OCI-LY1 (cell line): ENCODE results near the gene GABBR2.
"Not testable (repeated sequence)": the region's sequence is repeated elsewhere in the genome, so short reads cannot be mapped to it uniquely, and the experiment has no call there.

ENCODE experiments used
- H2AFZ ChIP-seq: fragments of 200-600 bp; sonication (generic), shearing (Covaris generic); 2 replicates; pipeline ENCODE4 v1.6.0; 2014; ENCODE audit warnings: antibody characterized with exemption, mild to moderate bottlenecking, low read length
- H3F3A ChIP-seq: fragments of 200-600 bp; sonication (generic), shearing (Covaris generic); 2 replicates; pipeline ENCODE4 v1.6.0; 2014; ENCODE audit warnings: mild to moderate bottlenecking, antibody characterized with exemption, low read length, moderate library complexity; ENCODE audit not compliant: insufficient read depth
- H3K27ac ChIP-seq: fragments of 200-600 bp; sonication (generic); 2 replicates; pipeline ENCODE4 v1.5.1; 2014; ENCODE audit warnings: low read length, mixed run types, mild to moderate bottlenecking, low read depth; ENCODE audit not compliant: poor library complexity, severe bottlenecking
- H3K27me3 ChIP-seq: fragments of 200-600 bp; sonication (generic); 2 replicates; pipeline ENCODE4 v1.6.0; 2014; ENCODE audit warnings: antibody characterized with exemption, mild to moderate bottlenecking, low read length, moderate library complexity; ENCODE audit not compliant: insufficient read depth
- H3K36me3 ChIP-seq: fragments of 200-600 bp; sonication (generic); 2 replicates; pipeline ENCODE4 v1.6.1; 2014; ENCODE audit warnings: mild to moderate bottlenecking, antibody characterized with exemption, low read length, moderate library complexity, mixed read lengths; ENCODE audit not compliant: insufficient read depth
- H3K4me1 ChIP-seq: fragments of 200-600 bp; sonication (generic); 2 replicates; pipeline ENCODE4 v1.5.1; 2014; ENCODE audit warnings: mild to moderate bottlenecking, low read length, moderate library complexity; ENCODE audit not compliant: insufficient read depth, severe bottlenecking
- H3K4me2 ChIP-seq: fragments of 200-600 bp; sonication (generic), shearing (Covaris generic); 2 replicates; pipeline ENCODE4 v1.6.1; 2014; ENCODE audit warnings: low read length
- H3K4me3 ChIP-seq: fragments of 200-600 bp; sonication (generic); 2 replicates; pipeline ENCODE4 v1.5.1; 2014; ENCODE audit warnings: low read length, low read depth, mild to moderate bottlenecking, mixed read lengths; ENCODE audit not compliant: poor library complexity, severe bottlenecking
- H3K79me2 ChIP-seq: fragments of 200-600 bp; shearing (Covaris generic); 2 replicates; pipeline ENCODE4 v1.6.1; 2016; ENCODE audit warnings: mixed run types, low read length, mixed read lengths; ENCODE audit not compliant: insufficient read depth
- H3K9ac ChIP-seq: fragments of 200-600 bp; sonication (generic), shearing (Covaris generic); 2 replicates; pipeline ENCODE4 v1.6.1; 2014; ENCODE audit warnings: mild to moderate bottlenecking, low read length, mixed read lengths
- H3K9me2 ChIP-seq: fragments of 200-600 bp; sonication (generic), shearing (Covaris generic); 2 replicates; pipeline ENCODE4 v1.6.1; 2014; ENCODE audit warnings: low read depth, mild to moderate bottlenecking, low read length, mixed read lengths
- H3K9me3 ChIP-seq: fragments of 200-600 bp; shearing (Covaris generic); 2 replicates; pipeline ENCODE4 v1.6.1; 2014; ENCODE audit warnings: low read length, mixed read lengths
- H4K20me1 ChIP-seq: fragments of 200-600 bp; sonication (generic), shearing (Covaris generic); 2 replicates; pipeline ENCODE4 v1.6.0; 2016; ENCODE audit warnings: mild to moderate bottlenecking, low read length; ENCODE audit not compliant: insufficient read depth
- CTCF ChIP-seq: fragments of 200-600 bp; sonication (generic), shearing (Covaris generic); IDR thresholded peaks from 2 replicates; pipeline ENCODE4 v1.5.1; 2017; ENCODE audit warnings: mild to moderate bottlenecking, antibody characterized with exemption, low read length, moderate library complexity, mixed read lengths
- EZH2 ChIP-seq: fragments of 200-600 bp; sonication (generic), shearing (Covaris generic); IDR thresholded peaks from 2 replicates; pipeline ENCODE4 v1.8.0; 2017; ENCODE audit warnings: borderline replicate concordance, mixed run types, mild to moderate bottlenecking, antibody characterized with exemption, low read length, moderate library complexity, mixed read lengths

Gene GABBR2

GRCh38 chr9:98271479-98271878, 437.3 kb downstream of the GABBR2 start:
- no peaks in the 10 kb centered on the region for H3F3A ChIP-seq
- H3K9me2 ChIP-seq = no peaks in the 10 kb centered on the region
- no peak for TF ChIP-seq CTCF
- TF ChIP-seq EZH2 = no peak
- no peaks in the 10 kb centered on the region for H3K79me2 ChIP-seq
- H3K27ac ChIP-seq = no peak overlapping the region
- no peak overlapping the region for H3K4me3 ChIP-seq
- H3K27me3 ChIP-seq = 0 out of 2 replicates have a peak, but pooled peaks cover 4% of the 10 kb centered on the region
- no peak overlapping the region for H2AFZ ChIP-seq
- no peaks in the 10 kb centered on the region for H4K20me1 ChIP-seq
- no peak overlapping the region for H3K9ac ChIP-seq
- H3K4me1 ChIP-seq = no peaks in the 10 kb centered on the region
- no peaks in the 10 kb centered on the region for H3K9me3 ChIP-seq
- H3K4me2 ChIP-seq = no peak overlapping the region
- H3K36me3 ChIP-seq = no peaks in the 10 kb centered on the region

- H3K9me3 ChIP-seq, H3K9me2 ChIP-seq, H2AFZ ChIP-seq, H3K79me2 ChIP-seq, H3K27ac ChIP-seq, H3K4me2 ChIP-seq, H3K4me1 ChIP-seq, H3F3A ChIP-seq, H4K20me1 ChIP-seq, H3K9ac ChIP-seq, H3K4me3 ChIP-seq, H3K27me3 ChIP-seq, H3K36me3 ChIP-seq: not testable (repeated sequence)
These were observed 438.5 kb downstream of the GABBR2 start for GRCh38 chr9:98270284-98270683.

GRCh38 chr9:98269652-98270051, 439.1 kb downstream of the GABBR2 start:
- not testable (repeated sequence) for H3K79me2 ChIP-seq, H3K4me3 ChIP-seq, H3K9me2 ChIP-seq, H3K27ac ChIP-seq, H3K9ac ChIP-seq, H3K27me3 ChIP-seq, H3K36me3 ChIP-seq, H2AFZ ChIP-seq, H3K4me2 ChIP-seq, H3F3A ChIP-seq, H4K20me1 ChIP-seq, H3K9me3 ChIP-seq, H3K4me1 ChIP-seq

- H3K27me3 ChIP-seq, H3K27ac ChIP-seq, H3K4me1 ChIP-seq, H3K79me2 ChIP-seq, H3F3A ChIP-seq, H3K9me3 ChIP-seq, H3K4me2 ChIP-seq, H3K4me3 ChIP-seq, H4K20me1 ChIP-seq, H3K9me2 ChIP-seq, H3K36me3 ChIP-seq, H3K9ac ChIP-seq, H2AFZ ChIP-seq: not testable (repeated sequence)
These were observed 441.2 kb downstream of the GABBR2 start for GRCh38 chr9:98267556-98267955.

- H3K9ac ChIP-seq = no peak overlapping the region
- no peak overlapping the region for H3K4me2 ChIP-seq
- no peak overlapping the region for H2AFZ ChIP-seq
- no peaks in the 10 kb centered on the region for H3K79me2 ChIP-seq
- H3K9me2 ChIP-seq = no peaks in the 10 kb centered on the region
- no peaks in the 10 kb centered on the region for H3K9me3 ChIP-seq
- no peaks in the 10 kb centered on the region for H3K4me1 ChIP-seq
- no peak overlapping the region for H3K27ac ChIP-seq
- H3K36me3 ChIP-seq = no peaks in the 10 kb centered on the region
- H4K20me1 ChIP-seq = no peaks in the 10 kb centered on the region
- no peak overlapping the region for H3K4me3 ChIP-seq
- TF ChIP-seq EZH2 = no peak
- no peak for TF ChIP-seq CTCF
- H3F3A ChIP-seq = no peaks in the 10 kb centered on the region
- no peaks in the 10 kb centered on the region for H3K27me3 ChIP-seq
These were observed 444.2 kb downstream of the GABBR2 start for GRCh38 chr9:98264516-98264915.
